Measurements from ENCODE around the gene NPSR1. TPM values are rescaled to one million over a fixed set of nuclear protein-coding genes. Genes with fewer than 3 reads are reported as not detected.

Gene NPSR1
- total RNA-seq, 1 donor from 2014 or later = not detected

- no peak for DNase-seq (ENCODE audit: low spot score, unreplicated experiment)
- no peaks in the 10 kb centered on the region for H3K36me3 Mint-ChIP-seq (ENCODE audit: insufficient read depth)
- peaks cover 7% of the 10 kb centered on the region for H3K4me1 Mint-ChIP-seq (ENCODE audit: low read depth)
- H3K9me3 Mint-ChIP-seq (ENCODE audit: low read depth) = no peaks in the 10 kb centered on the region
- no peak for TF ChIP-seq CTCF (IDR thresholded peaks at IDR 0.05; ENCODE audit: unreplicated experiment)
- H3K4me3 Mint-ChIP-seq (ENCODE audit: low read depth) = no peak overlapping the region
- no peak overlapping the region for H3K27ac Mint-ChIP-seq
- H3K27me3 Mint-ChIP-seq = no peaks in the 10 kb centered on the region
Measured at GRCh38 chr7:34832020-34832419, 174.0 kb downstream of the NPSR1 start.

- no peak for TF ChIP-seq CTCF (IDR thresholded peaks at IDR 0.05; ENCODE audit: unreplicated experiment)
- Mint-ChIP-seq H3K9me3 (ENCODE audit: low read depth) (peaks cover 6% of the 10 kb centered on the region), H3K4me3 (ENCODE audit: low read depth) (no peak overlapping the region), H3K36me3 (ENCODE audit: insufficient read depth) (no peaks in the 10 kb centered on the region), H3K27me3 (peaks cover 9% of the 10 kb centered on the region), H3K27ac (no peak overlapping the region), H3K4me1 (ENCODE audit: low read depth) (peaks cover 27% of the 10 kb centered on the region)
- no peak for DNase-seq (ENCODE audit: low spot score, unreplicated experiment)
Measured at GRCh38 chr7:34835901-34836600, 178.0 kb downstream of the NPSR1 start.

- Mint-ChIP-seq H3K36me3 (ENCODE audit: insufficient read depth) (no peaks in the 10 kb centered on the region), H3K27ac (no peak overlapping the region), H3K4me3 (ENCODE audit: low read depth) (no peak overlapping the region), H3K9me3 (ENCODE audit: low read depth) (peaks cover 6% of the 10 kb centered on the region), H3K4me1 (ENCODE audit: low read depth) (peaks cover 29% of the 10 kb centered on the region), H3K27me3 (peaks cover 13% of the 10 kb centered on the region)
- DNase-seq (ENCODE audit: low spot score, unreplicated experiment) = no peak
- TF ChIP-seq CTCF (IDR thresholded peaks at IDR 0.05; ENCODE audit: unreplicated experiment) = no peak
Measured at GRCh38 chr7:34837316-34837715, 179.3 kb downstream of the NPSR1 start.

- no peak for DNase-seq (ENCODE audit: low spot score, unreplicated experiment)
- peaks cover 29% of the 10 kb centered on the region for H3K4me1 Mint-ChIP-seq (ENCODE audit: low read depth)
- H3K9me3 Mint-ChIP-seq (ENCODE audit: low read depth) = peaks cover 6% of the 10 kb centered on the region
- peaks cover 14% of the 10 kb centered on the region for H3K27me3 Mint-ChIP-seq
- TF ChIP-seq CTCF (IDR thresholded peaks at IDR 0.05; ENCODE audit: unreplicated experiment) = no peak
- no peaks in the 10 kb centered on the region for H3K36me3 Mint-ChIP-seq (ENCODE audit: insufficient read depth)
- H3K4me3 Mint-ChIP-seq (ENCODE audit: low read depth) = no peak overlapping the region
- no peak overlapping the region for H3K27ac Mint-ChIP-seq
Measured at GRCh38 chr7:34837801-34838201, 179.8 kb downstream of the NPSR1 start.

- TF ChIP-seq CTCF (IDR thresholded peaks at IDR 0.05; ENCODE audit: unreplicated experiment) = no peak
- peaks cover 6% of the 10 kb centered on the region for H3K9me3 Mint-ChIP-seq (ENCODE audit: low read depth)
- H3K36me3 Mint-ChIP-seq (ENCODE audit: insufficient read depth) = no peaks in the 10 kb centered on the region
- peaks cover 16% of the 10 kb centered on the region for H3K27me3 Mint-ChIP-seq
- H3K27ac Mint-ChIP-seq = no peak overlapping the region
- H3K4me1 Mint-ChIP-seq (ENCODE audit: low read depth) = peaks cover 27% of the 10 kb centered on the region
- no peak for DNase-seq (ENCODE audit: low spot score, unreplicated experiment)
- no peak overlapping the region for H3K4me3 Mint-ChIP-seq (ENCODE audit: low read depth)
Measured at GRCh38 chr7:34838329-34838728, 180.3 kb downstream of the NPSR1 start.
